GM21515 (cell line): Measurements from ENCODE around the gene PERM1.
"Not testable (repeated sequence)": the region's sequence is repeated elsewhere in the genome, so short reads cannot be mapped to it uniquely, and the experiment has no call there.

Experiments
- ATAC-seq: cut with Tn5 transposase; IDR thresholded peaks from one replicate; pipeline ENCODE4 v1.9.1; 2021; ENCODE audit not compliant: unreplicated experiment

PERM1 gene

DNA sequence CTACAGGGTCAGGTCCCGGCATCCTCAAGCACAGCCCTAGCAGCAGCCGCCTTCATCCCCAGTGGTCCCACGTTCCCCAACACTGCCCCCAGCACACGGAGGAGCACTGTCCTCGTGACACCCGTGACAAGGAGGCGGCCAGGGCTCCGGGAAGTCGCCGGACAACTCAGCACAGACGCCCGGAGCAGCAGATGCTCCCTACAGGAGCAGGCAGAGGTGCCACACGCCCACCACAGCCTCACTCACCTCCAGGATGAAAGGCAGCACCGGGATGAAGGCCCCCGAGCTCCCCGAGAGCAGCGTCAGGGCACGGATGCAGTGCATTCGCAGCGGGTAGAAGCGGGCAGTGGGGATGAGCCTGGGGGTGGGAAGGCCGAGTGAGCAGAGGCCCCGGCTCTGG, 31.0 kb downstream of the PERM1 start:
- no peak for ATAC-seq

DNA sequence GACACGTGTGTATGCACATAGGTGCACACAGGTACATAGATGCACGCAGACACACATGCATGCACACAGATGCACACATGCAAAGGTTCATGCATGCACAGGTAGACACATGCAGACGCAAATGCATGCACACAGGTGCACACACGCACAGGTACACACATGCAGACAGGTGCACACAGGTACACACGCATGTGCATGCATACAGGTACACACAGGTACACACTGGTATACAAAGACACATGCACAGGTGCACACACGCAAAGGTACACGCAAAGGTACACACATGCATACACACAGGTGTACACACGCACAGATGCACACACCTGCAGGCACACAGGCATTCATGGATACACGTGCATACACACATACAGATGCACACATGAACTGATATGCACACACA, 31.6 kb downstream of the PERM1 start:
- no peak for ATAC-seq

DNA sequence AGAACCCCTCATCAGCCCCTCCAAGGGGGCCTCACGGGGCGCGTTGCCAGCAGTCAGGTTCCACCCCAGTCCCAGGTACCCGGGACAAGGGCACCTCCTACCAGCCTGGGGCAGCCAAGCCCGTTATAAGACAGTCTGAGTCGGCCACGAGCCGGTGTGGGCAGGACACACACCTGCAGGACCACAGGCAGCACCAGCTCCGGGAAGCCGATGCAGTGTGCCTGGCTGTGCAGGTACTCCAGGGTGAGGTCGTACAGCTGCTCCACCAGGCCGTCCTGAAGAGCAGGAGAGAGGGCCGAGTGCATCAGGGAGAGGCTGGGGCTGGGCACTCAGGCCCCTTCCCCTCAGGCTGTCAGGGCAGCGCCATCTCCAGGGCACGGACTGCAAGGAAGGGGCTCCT, 33.9 kb downstream of the PERM1 start:
- no peak for ATAC-seq

GRCh38 chr1:946811-947210, 35.1 kb downstream of the PERM1 start:
- not testable (repeated sequence) for ATAC-seq

DNA sequence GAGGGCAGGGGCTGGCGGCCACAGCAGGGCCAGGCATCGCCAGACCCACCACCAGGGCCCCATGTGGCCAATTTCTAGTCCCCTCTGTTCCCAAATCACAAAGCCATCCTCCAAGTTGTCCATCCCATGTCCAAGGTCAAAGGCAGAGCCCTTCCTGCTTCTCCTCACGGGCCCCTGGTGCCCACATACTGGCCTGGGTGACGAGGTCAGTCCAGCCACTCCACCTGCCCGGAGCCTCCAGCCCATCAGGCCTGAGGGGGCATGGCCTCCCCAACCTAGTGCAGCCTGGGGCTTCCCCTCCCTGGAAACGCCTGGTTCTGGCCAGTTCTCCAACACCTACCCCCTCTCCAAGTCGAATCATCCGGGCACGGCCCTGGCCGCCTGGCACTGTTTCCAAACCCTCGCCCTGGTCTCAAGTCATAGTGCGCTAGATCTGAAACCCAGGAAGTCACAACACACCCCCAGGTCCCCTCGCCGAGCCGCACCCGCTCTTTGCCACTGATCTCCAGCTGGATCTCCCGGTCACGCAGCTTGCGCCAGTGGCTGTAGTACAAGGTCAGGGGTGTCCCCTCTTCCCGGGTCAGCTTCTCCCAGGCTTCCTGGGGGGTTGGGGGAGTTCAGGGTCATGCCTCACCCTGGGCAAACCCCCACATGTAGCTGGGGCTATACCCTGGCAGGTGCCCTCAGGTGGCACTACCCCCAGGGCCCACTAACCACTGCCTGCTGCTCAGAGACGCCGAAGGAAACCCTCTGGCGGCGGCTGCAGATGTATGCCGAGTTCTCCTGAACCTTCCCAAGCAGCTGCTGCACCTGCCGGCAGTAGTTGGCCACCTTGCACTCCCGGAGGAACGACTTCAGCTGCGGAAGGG, 36.0 kb downstream of the PERM1 start:
- ATAC-seq, result no peak

DNA sequence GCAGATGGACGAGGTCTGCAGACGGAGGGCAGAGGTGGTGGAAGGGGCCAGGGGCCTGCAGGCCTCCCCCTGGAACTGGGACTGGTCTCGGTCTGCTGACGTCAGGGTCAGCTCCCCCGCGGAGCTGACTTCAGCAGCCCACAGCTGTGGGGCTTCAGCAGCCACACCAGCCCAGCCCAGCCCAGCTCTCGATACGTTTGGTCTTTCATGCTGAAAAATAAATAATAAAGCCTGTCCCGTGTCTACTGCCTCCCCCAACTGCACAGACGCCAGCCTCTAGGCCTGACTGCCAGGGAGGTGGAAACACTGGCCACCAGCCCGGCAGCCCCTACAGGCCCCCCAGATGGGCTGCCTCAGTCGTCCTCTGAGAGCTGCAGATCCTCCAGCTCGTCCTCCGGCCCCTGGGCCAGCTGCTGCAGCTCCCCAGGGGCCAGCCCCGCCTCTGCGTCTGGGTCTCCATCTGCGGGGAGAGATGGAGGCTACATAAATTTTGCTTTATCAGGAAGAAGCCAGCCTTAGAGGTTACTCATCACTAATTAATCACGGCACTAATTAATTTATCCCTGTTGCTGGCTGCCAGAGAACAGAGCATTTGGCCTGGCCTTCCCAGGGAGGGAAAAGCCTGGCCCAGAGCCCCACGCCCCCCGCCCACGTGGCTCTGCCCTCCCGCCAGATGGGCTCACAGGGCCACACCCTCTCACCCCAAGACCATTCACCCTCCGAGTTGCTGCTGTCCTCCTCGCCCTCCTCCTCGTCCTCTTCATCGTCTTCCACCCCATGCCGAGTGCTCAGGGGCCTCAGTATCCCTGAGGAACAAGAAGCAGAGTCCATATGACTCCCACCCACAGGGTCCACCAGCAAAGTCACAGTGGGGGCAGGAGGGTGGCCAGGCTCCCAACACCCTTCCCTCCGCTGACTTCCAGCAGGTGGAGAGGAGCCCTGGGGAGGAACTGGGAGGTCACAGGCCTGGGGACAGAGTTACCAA, 37.3 kb downstream of the PERM1 start:
- no peak for ATAC-seq

GRCh38 chr1:943545-944340, 38.1 kb downstream of the PERM1 start:
- ATAC-seq, result no peak

GRCh38 chr1:942864-943533, 38.9 kb downstream of the PERM1 start:
- no peak for ATAC-seq

- ATAC-seq, result no peak
Observed at GRCh38 chr1:942411-942821, 39.5 kb downstream of the PERM1 start.

DNA sequence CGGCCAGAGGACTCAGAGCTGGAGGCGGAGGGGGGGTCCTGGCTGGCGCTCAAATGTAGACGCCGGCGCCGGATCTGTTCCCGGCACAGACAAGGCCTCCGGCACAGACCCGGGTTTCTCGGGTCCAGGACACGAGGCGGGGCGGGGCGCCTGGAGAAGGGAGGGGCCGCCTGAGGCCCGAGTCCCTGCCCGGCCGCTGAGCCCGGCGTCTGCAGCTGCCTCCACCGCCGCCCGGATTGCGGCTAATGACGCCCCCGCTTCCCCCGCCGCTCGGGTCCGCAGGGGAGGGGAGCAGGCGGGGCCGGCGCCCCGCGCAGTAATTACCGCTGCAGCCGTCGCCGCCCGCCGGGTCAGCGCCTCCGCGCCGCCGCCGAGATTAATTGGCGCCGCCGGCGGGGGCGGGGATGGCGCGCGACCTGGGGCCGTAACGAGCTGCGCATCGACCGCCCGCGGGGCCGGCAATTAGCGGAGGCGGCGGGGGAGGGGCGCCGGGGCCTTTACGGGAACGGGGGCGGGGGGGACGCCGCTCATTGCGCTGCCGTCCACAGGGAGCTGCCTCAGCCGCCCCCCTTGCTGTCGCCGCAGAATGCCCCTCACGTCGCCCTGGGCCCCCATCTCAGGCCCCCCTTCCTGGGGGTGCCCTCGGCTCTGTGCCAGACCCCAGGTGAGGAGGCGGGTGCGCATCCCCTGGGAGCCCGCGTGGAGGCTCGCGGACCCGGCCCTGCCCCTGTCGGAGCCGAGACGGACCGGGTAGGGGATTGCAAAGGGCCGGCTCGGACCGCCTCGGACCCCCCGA, 40.1 kb downstream of the PERM1 start:
- ATAC-seq, result no peak

- ATAC-seq, result no peak
Observed at GRCh38 chr1:941015-941587, 40.8 kb downstream of the PERM1 start.

GRCh38 chr1:940107-941014, 41.5 kb downstream of the PERM1 start:
- no peak for ATAC-seq

GRCh38 chr1:939511-940106, 42.3 kb downstream of the PERM1 start:
- ATAC-seq, result no peak

DNA sequence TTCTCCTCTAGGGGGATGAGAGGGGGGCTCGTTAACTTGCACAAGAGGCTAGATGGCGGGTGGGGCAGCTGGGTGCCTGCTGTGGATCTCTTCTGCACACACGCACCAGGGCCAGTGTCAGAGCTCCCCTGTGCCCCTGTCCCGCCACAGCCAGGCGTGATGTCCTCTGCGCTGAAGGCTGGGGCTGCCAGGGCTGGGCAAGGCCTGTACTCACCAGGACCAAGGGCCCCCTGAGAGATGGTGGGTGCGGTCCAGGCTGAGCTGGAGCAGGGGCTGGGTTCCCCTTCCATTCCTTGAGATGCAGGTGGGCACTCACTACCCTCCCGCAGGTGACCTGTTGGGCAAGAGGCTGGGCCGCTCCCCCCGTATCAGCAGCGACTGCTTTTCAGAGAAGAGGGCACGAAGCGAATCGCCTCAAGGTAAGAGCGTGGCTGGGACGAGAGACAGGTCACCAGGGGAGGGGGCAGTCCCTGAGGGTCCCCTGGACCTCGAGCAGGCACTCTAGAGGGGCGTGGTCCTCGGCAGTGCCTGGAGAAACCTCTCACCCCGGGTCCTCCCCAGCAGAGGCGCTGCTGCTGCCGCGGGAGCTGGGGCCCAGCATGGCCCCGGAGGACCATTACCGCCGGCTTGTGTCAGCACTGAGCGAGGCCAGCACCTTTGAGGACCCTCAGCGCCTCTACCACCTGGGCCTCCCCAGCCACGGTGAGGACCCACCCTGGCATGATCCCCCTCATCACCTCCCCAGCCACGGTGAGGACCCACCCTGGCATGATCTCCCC, 43.0 kb downstream of the PERM1 start:
- ATAC-seq, result no peak

- ATAC-seq, result no peak
Observed at GRCh38 chr1:938088-938683, 43.7 kb downstream of the PERM1 start.

GRCh38 chr1:937521-937920, 44.4 kb downstream of the PERM1 start:
- no peak for ATAC-seq
